DND-41 (cell line): ENCODE data around the gene RIPOR1.

Source experiments
- ATAC-seq: fragments of 200-7000 bp; cut with Tn5 transposase; 3 replicates; pipeline ENCODE4 v1.9.1; 2021; ENCODE audit warnings: low read depth; ENCODE audit not compliant: insufficient read depth
- DNase-seq: peaks from one replicate; pipeline ENCODE4 v3.0.0-alpha.2; 2020
- H2AFZ ChIP-seq: 2 replicates; pipeline ENCODE4 v1.6.0; 2012; ENCODE audit warnings: low read depth, low read length
- H3K27ac ChIP-seq: 2 replicates; pipeline ENCODE4 v1.5.1; 2012; ENCODE audit warnings: low read length, inconsistent platforms
- H3K27me3 ChIP-seq: fragments of 200-600 bp; sonication (generic); 2 replicates; pipeline ENCODE4 v1.6.0; 2012; ENCODE audit warnings: low read length, mild to moderate bottlenecking, inconsistent platforms; ENCODE audit not compliant: insufficient read depth, poor library complexity
- H3K36me3 ChIP-seq: 2 replicates; pipeline ENCODE4 v1.5.1; 2012; ENCODE audit warnings: low read length, inconsistent platforms; ENCODE audit not compliant: insufficient read depth
- H3K4me1 ChIP-seq: 2 replicates; pipeline ENCODE4 v1.5.1; 2012; ENCODE audit warnings: mild to moderate bottlenecking, low read length; ENCODE audit not compliant: insufficient read depth
- H3K4me2 ChIP-seq: 2 replicates; pipeline ENCODE4 v1.6.0; 2012; ENCODE audit warnings: mild to moderate bottlenecking, moderate library complexity, low read length, inconsistent platforms; ENCODE audit not compliant: insufficient read depth
- H3K4me3 ChIP-seq, 2 experiments: fragments of 200-600 bp in 1 of 2; shearing (Covaris generic) in 1 of 2; 2 replicates each; pipeline ENCODE4 v1.5.1; 2012 to 2016; ENCODE audit warnings: inconsistent platforms in 2 of 2, low read length in 2 of 2, mild to moderate bottlenecking in 2 of 2, low read depth in 1 of 2, moderate library complexity in 1 of 2
- H3K79me2 ChIP-seq: 2 replicates; pipeline ENCODE4 v1.6.0; 2012; ENCODE audit warnings: low read length, inconsistent platforms; ENCODE audit not compliant: insufficient read depth
- H3K9ac ChIP-seq: 2 replicates; pipeline ENCODE4 v1.6.0; 2012; ENCODE audit warnings: low read depth, mild to moderate bottlenecking, inconsistent platforms, low read length, moderate library complexity
- H3K9me3 ChIP-seq: 2 replicates; pipeline ENCODE4 v1.5.1; 2012; ENCODE audit warnings: low read length, moderate library complexity, mild to moderate bottlenecking, inconsistent platforms; ENCODE audit not compliant: insufficient read depth, severe bottlenecking
- H4K20me1 ChIP-seq: 2 replicates; pipeline ENCODE4 v1.6.0; 2012; ENCODE audit warnings: low read length; ENCODE audit not compliant: insufficient read depth
- CTCF ChIP-seq: IDR thresholded peaks from 2 replicates; pipeline ENCODE4 v1.5.1; 2012; ENCODE audit warnings: borderline replicate concordance, low read length, moderate library complexity, mild to moderate bottlenecking; ENCODE audit not compliant: poor library complexity, severe bottlenecking; ENCODE audit errors: extremely low read depth
- EZH2 ChIP-seq: IDR thresholded peaks from 3 replicates; pipeline ENCODE4 v1.6.1; 2012; ENCODE audit warnings: borderline replicate concordance, low read depth, mild to moderate bottlenecking, moderate library complexity, low read length, inconsistent platforms; ENCODE audit not compliant: severe bottlenecking

The RIPOR1 gene

GRCh38 chr16:67534431-67534830 lies 5.8 kb downstream of the RIPOR1 start:
- Histone ChIP-seq H3K79me2 (peaks cover 32% of the 10 kb centered on the region), H3K4me1 (peaks cover 49% of the 10 kb centered on the region), H3K9ac (no peak overlapping the region)

GRCh38 chr16:67535201-67535600 lies 6.6 kb downstream of the RIPOR1 start:
- Histone ChIP-seq H2AFZ (no peak overlapping the region), H4K20me1 (peaks cover 38% of the 10 kb centered on the region), H3K27me3 (no peaks in the 10 kb centered on the region), H3K36me3 (peaks cover 15% of the 10 kb centered on the region), H3K9ac (no peak overlapping the region), H3K4me1 (peaks cover 41% of the 10 kb centered on the region), H3K4me2 (no peak overlapping the region), H3K27ac (no peak overlapping the region), H3K9me3 (no peaks in the 10 kb centered on the region), H3K79me2 (peaks cover 29% of the 10 kb centered on the region), H3K4me3 (no peak overlapping the region)
- DNase-seq = no peak
- ATAC-seq = no peak
- TF ChIP-seq EZH2 = no peak
- no peak for TF ChIP-seq CTCF

More at GRCh38 chr16:67534431-67534830, 5.8 kb downstream of the RIPOR1 start:
- Histone ChIP-seq H3K36me3 (peaks cover 7% of the 10 kb centered on the region; the same call in 1 of the 2 replicates), H3K4me2 (no peak overlapping the region), H3K27ac (no peak overlapping the region), H3K4me3 (no peak overlapping the region), H4K20me1 (peaks cover 35% of the 10 kb centered on the region), H3K9me3 (no peaks in the 10 kb centered on the region), H2AFZ (no peak overlapping the region), H3K27me3 (no peaks in the 10 kb centered on the region)
- no peak for TF ChIP-seq EZH2
- TF ChIP-seq CTCF = no peak
- DNase-seq = no peak
- ATAC-seq = no peak

GRCh38 chr16:67537270-67537635 lies 8.6 kb downstream of the RIPOR1 start:
- no peak for TF ChIP-seq EZH2
- Histone ChIP-seq H3K9ac (peak overlapping the region; percentile 90), H3K36me3 (peaks cover 35% of the 10 kb centered on the region), H3K79me2 (peaks cover 28% of the 10 kb centered on the region), H3K4me1 (peaks cover 38% of the 10 kb centered on the region), H4K20me1 (peaks cover 38% of the 10 kb centered on the region), H3K27me3 (no peaks in the 10 kb centered on the region), H2AFZ (peak overlapping the region; percentile 82), H3K9me3 (no peaks in the 10 kb centered on the region), H3K4me3 (peak overlapping the region; percentile 68 to 84; a peak in 3 of 4 replicates), H3K4me2 (peak overlapping the region; percentile 95), H3K27ac (peak overlapping the region; percentile 73)
- DNase-seq (peak; percentile 58), ATAC-seq (peak; percentile 61)

GRCh38 chr16:67537636-67538591 lies 9.3 kb downstream of the RIPOR1 start:
- H3K9ac ChIP-seq = peak overlapping the region; percentile 90
- no peaks in the 10 kb centered on the region for H3K9me3 ChIP-seq
- peak; percentile 47 for ATAC-seq
- peak; percentile 81 for DNase-seq
- H3K27ac ChIP-seq = peak overlapping the region; percentile 73
- H3K4me1 ChIP-seq = peaks cover 43% of the 10 kb centered on the region
- H3K4me3 ChIP-seq = peak overlapping the region; percentile 68 to 84; a peak in 3 of 4 replicates
- TF ChIP-seq EZH2 = no peak
- no peak for TF ChIP-seq CTCF
- no peaks in the 10 kb centered on the region for H3K27me3 ChIP-seq
- H3K36me3 ChIP-seq = peaks cover 39% of the 10 kb centered on the region
- peaks cover 40% of the 10 kb centered on the region for H4K20me1 ChIP-seq
- H2AFZ ChIP-seq = peak overlapping the region; percentile 82
- H3K4me2 ChIP-seq = peak overlapping the region; percentile 95
- H3K79me2 ChIP-seq = peaks cover 28% of the 10 kb centered on the region
